Kidney (tissue), 14 donors: ENCODE measurements around the gene ZFX. TPM values are rescaled to one million over a fixed set of nuclear protein-coding genes. Genes with fewer than 3 reads are reported as not detected.

ENCODE experiments used
- DNase-seq, 5 donors: peaks; one replicate each; pipeline ENCODE4 v3.0.0-alpha.2; 2013 to 2020
- FAIRE-seq: peaks from 2 replicates; lab custom pipeline; 2012; peaks lifted over from hg19 to GRCh38; lab: Jason Lieb, UNC
- H3K27ac ChIP-seq, 2 donors: one replicate each; pipeline ENCODE4 v1.7.0; 2013; ENCODE audit warnings: low read depth in 2 of 2, low read length in 2 of 2, inconsistent platforms in 1 of 2
- H3K27me3 ChIP-seq: one replicate; pipeline ENCODE4 v1.7.1; 2013; ENCODE audit warnings: low read length, inconsistent platforms; ENCODE audit not compliant: control insufficient read depth, insufficient read depth
- H3K36me3 ChIP-seq, 3 donors: one replicate each; pipeline versions ENCODE4 v1.7.0 to v1.7.1; 2013; ENCODE audit warnings: low read length in 3 of 3, control low read depth in 1 of 3, inconsistent platforms in 1 of 3; ENCODE audit not compliant: insufficient read depth in 3 of 3, control insufficient read depth in 2 of 3
- H3K4me1 ChIP-seq, 3 donors: one replicate each; pipeline versions ENCODE4 v1.7.0 to v1.7.1; 2013; ENCODE audit warnings: low read length in 3 of 3, inconsistent platforms in 1 of 3, low read depth in 1 of 3; ENCODE audit not compliant: control insufficient read depth in 2 of 3, insufficient read depth in 2 of 3
- H3K4me3 ChIP-seq, 3 donors: one replicate each; pipeline versions ENCODE4 v1.7.0 to v1.8.1; 2013; ENCODE audit warnings: low read length in 3 of 3, control low read depth in 1 of 3, inconsistent platforms in 1 of 3
- H3K9ac ChIP-seq, 3 donors: one replicate each; pipeline versions ENCODE4 v1.7.0 to v1.7.1; 2013; ENCODE audit warnings: low read length in 3 of 3, control low read depth in 1 of 3, inconsistent platforms in 1 of 3
- H3K9me3 ChIP-seq, 3 donors: one replicate each; pipeline versions ENCODE4 v1.7.0 to v1.7.1; 2013; ENCODE audit warnings: low read length in 3 of 3, control low read depth in 1 of 3, inconsistent platforms in 1 of 3; ENCODE audit not compliant: control insufficient read depth in 2 of 3, insufficient read depth in 1 of 3
- intact Hi-C: fragments of 100-400 bp; cut with DNase I; formaldehyde crosslinking; loops from one replicate; pipeline ENCODE4 v1.11.1; 2022
- polyA plus RNA-seq: library from polyadenylated mRNA; stranded (reverse); fragments of 350-450 nt; fragmentation: Illumina TruSeq; extraction: RNeasy Lipid Tissue Mini Kit (QIAGEN cat#74804); gene quantifications from one replicate; pipeline ENCODE4 v1.2.3, GENCODE V29; 2014; ENCODE audit warnings: low read depth, low replicate concordance; ENCODE audit not compliant: insufficient read depth
- total RNA-seq: library from RNA; stranded (reverse); fragmentation: NEBNext Ultra II Directional; extraction: Animal tissue kit (Norgen Biotek cat#: 25700); gene quantifications from one replicate; pipeline ENCODE4 v1.2.1, GENCODE V29; 2021
- TF ChIP-seq, protein P1 (sequence below): IDR thresholded peaks from 3 replicates; pipeline ENCODE4 v1.5.1; 2012; ENCODE audit warnings: mild to moderate bottlenecking, moderate library complexity, borderline replicate concordance; ENCODE audit not compliant: insufficient read depth; ENCODE audit errors: extremely low read depth
- donor health status: control.
- donor health status: control.
- donor health status: control.
- donor health status: control.
- donor health status: control.
- donor health status: DM: yes; HTN: yes; CAD: no.
- donor health status: Normal renal cell carcinoma (clear cell type).

Gene ZFX
- total and polyA plus RNA-seq, 2 donors from 2014 or later: 5.0 to 58.3 TPM

DNA sequence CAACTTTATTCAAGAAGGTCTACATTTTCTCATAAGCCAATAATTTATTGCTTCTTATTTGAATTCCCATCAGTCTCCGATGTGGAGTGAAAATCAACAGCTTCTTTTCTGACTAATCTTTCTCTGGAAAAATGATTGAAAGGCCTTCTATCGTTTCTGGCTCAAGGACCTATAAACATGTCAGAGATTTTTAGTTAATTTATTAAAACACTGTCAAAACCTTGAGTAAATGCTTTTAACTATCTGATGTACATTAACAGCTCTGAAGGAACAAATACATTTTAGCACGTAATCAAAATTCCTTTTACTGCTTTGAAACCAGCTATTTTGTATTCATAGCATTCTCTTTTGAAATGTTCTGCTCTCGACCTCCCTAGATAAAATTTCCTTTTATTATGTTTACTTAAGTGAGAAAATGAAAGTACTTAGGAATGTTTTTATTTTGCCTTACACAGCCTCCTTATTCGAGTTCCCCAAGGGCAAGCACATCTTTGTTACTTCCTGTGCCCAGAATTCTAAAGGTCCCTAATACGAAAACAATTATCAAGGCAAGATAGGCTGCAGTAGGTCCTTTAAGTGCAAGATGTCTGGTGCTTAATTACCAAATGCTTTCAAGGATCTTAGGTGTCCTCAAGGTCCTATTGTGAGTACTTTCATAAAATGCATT is 3.1 kb upstream of the ZFX start:
- Histone ChIP-seq H3K4me1 (peaks cover 0 to 10% (median 3%) of the 10 kb centered on the region in 3 donors), H3K27me3 (no peaks in the 10 kb centered on the region), H3K9me3 (no peaks in the 10 kb centered on the region), H3K9ac (peak overlapping the region in 2 of 3 donors; percentile 5 to 51), H3K27ac (peak overlapping the region; percentile 47 to 48), H3K36me3 (no peaks in the 10 kb centered on the region), H3K4me3 (peak overlapping the region; percentile 12 to 43 (median 38))
- TF ChIP-seq, protein P1, sequence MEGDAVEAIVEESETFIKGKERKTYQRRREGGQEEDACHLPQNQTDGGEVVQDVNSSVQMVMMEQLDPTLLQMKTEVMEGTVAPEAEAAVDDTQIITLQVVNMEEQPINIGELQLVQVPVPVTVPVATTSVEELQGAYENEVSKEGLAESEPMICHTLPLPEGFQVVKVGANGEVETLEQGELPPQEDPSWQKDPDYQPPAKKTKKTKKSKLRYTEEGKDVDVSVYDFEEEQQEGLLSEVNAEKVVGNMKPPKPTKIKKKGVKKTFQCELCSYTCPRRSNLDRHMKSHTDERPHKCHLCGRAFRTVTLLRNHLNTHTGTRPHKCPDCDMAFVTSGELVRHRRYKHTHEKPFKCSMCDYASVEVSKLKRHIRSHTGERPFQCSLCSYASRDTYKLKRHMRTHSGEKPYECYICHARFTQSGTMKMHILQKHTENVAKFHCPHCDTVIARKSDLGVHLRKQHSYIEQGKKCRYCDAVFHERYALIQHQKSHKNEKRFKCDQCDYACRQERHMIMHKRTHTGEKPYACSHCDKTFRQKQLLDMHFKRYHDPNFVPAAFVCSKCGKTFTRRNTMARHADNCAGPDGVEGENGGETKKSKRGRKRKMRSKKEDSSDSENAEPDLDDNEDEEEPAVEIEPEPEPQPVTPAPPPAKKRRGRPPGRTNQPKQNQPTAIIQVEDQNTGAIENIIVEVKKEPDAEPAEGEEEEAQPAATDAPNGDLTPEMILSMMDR: no peak
- peak in 1 of 5 donors; percentile 34 for DNase-seq
- intact Hi-C loops: no loop called here
- FAIRE-seq: peak; percentile 67

DNA sequence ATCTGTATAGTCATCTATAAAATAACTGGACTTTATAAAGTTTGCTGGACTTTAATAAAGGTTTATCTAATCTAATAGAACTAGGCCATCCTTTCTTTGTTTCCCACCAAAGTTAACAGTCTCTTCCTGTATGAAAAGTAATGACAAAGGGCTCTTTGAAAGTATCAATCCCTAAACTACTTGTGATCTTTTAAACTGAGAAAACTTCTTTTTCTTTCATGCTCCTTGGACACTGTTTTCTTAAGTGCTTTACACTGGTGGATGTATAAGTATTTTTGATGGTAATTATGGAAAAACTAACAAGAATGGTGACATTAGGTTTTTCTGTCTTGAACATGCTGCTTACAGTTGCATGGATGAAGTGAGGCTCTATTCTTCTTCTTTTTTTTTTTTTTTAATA is 2.4 kb upstream of the ZFX start:
- intact Hi-C loops: no loop called here
- Histone ChIP-seq H3K4me1 (peaks cover 0 to 10% (median 3%) of the 10 kb centered on the region in 3 donors), H3K36me3 (no peaks in the 10 kb centered on the region), H3K4me3 (no peak overlapping the region), H3K9me3 (no peaks in the 10 kb centered on the region), H3K27me3 (no peaks in the 10 kb centered on the region), H3K27ac (no peak overlapping the region), H3K9ac (no peak overlapping the region)
- TF ChIP-seq, protein P1: no peak
- DNase-seq (no peak), FAIRE-seq (peak; percentile 13)

DNA sequence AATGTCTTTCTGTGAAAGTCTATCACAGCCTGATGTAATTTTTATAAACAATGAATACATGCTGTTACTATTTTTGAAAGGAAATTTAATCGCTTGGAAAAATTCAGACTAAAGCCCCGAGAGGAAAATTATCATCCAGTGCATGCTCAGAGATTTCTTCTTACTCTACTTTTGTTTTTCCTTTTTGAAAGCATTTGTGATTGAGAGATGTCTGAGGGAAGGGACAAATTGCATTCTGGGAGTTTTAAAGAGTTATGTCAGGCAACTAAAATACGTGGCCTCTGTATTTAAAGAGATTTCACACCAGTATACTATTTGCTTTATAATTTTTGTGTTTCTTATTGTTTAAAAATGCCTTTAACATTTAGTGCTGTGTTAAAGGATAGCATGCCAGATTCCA is 1.4 kb upstream of the ZFX start:
- Histone ChIP-seq H3K36me3 (no peaks in the 10 kb centered on the region), H3K4me3 (peak overlapping the region in 2 of 3 donors; percentile 57 to 61), H3K9me3 (no peaks in the 10 kb centered on the region), H3K9ac (peak overlapping the region in 2 of 3 donors; percentile 62 to 72), H3K27me3 (no peaks in the 10 kb centered on the region), H3K27ac (peak overlapping the region; percentile 83 to 92), H3K4me1 (peaks cover 2 to 10% (median 3%) of the 10 kb centered on the region in 3 donors)
- TF ChIP-seq, protein P1: no peak
- intact Hi-C loops: no loop called here
- FAIRE-seq: no peak
- DNase-seq: no peak
